ENCODE data around the gene DRC1.
"Not testable (repeated sequence)": the region's sequence is repeated elsewhere in the genome, so short reads cannot be mapped to it uniquely, and the experiment has no call there.

DNA sequence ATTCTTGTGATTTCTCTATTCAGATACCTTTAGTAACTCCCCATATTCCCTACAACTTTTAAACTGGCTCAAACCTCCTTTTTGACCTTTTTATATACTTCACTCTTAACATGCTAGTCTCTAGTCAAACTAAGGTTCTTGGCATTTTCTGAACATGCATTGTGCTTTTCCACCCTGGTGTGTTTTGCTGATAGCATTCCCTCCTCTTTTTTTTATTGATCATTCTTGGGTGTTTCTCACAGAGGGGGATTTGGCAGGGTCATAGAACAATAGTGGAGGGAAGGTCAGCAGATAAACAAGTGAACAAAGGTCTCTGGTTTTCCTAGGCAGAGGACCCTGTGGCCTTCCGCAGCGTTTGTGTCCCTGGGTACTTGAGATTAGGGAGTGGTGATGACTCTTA lies 32.1 kb upstream of the DRC1 start:
- TF ChIP-seq, protein P1, sequence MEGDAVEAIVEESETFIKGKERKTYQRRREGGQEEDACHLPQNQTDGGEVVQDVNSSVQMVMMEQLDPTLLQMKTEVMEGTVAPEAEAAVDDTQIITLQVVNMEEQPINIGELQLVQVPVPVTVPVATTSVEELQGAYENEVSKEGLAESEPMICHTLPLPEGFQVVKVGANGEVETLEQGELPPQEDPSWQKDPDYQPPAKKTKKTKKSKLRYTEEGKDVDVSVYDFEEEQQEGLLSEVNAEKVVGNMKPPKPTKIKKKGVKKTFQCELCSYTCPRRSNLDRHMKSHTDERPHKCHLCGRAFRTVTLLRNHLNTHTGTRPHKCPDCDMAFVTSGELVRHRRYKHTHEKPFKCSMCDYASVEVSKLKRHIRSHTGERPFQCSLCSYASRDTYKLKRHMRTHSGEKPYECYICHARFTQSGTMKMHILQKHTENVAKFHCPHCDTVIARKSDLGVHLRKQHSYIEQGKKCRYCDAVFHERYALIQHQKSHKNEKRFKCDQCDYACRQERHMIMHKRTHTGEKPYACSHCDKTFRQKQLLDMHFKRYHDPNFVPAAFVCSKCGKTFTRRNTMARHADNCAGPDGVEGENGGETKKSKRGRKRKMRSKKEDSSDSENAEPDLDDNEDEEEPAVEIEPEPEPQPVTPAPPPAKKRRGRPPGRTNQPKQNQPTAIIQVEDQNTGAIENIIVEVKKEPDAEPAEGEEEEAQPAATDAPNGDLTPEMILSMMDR (conservative IDR thresholded peaks at IDR 0.05; ENCODE audit: low read length) = not testable (repeated sequence)
- TF ChIP-seq EZH2phosphoT487 (IDR thresholded peaks at IDR 0.05; ENCODE audit: borderline replicate concordance, low read depth, low read length) = not testable (repeated sequence)
